Endodermal cell (in vitro differentiated cells): ENCODE results near the gene UBE2QL1. TPM values are rescaled to one million over a fixed set of nuclear protein-coding genes. Genes with fewer than 3 reads are reported as not detected.

Experiments used
- DNase-seq: peaks from one replicate; pipeline ENCODE4 v3.0.0-alpha.2; 2017
- H3K27ac ChIP-seq: 2 replicates; pipeline ENCODE4 v1.5.1; 2013; ENCODE audit warnings: mild to moderate bottlenecking, low read depth, low read length, moderate library complexity
- H3K27me3 ChIP-seq: 2 replicates; pipeline ENCODE4 v1.6.1; 2013; ENCODE audit warnings: mild to moderate bottlenecking, low read length, moderate library complexity; ENCODE audit not compliant: insufficient read depth, control insufficient read depth, poor library complexity, severe bottlenecking
- H3K36me3 ChIP-seq: 2 replicates; pipeline ENCODE4 v1.7.0; 2013; ENCODE audit warnings: mild to moderate bottlenecking, low read length, moderate library complexity; ENCODE audit not compliant: control insufficient read depth, insufficient read depth
- H3K4me1 ChIP-seq: one replicate; pipeline ENCODE4 v1.7.0; 2013; ENCODE audit warnings: low read length; ENCODE audit not compliant: control insufficient read depth, insufficient read depth
- H3K4me3 ChIP-seq: 2 replicates; pipeline ENCODE4 v1.5.1; 2013; ENCODE audit warnings: mild to moderate bottlenecking, low read length, moderate library complexity
- H3K9ac ChIP-seq: 2 replicates; pipeline ENCODE4 v1.6.1; 2013; ENCODE audit warnings: mild to moderate bottlenecking, low read length, moderate library complexity; ENCODE audit not compliant: poor library complexity, severe bottlenecking; ENCODE audit errors: extremely low read depth
- H3K9me3 ChIP-seq: 2 replicates; pipeline ENCODE4 v1.6.1; 2013; ENCODE audit warnings: mild to moderate bottlenecking, low read length, moderate library complexity; ENCODE audit not compliant: control insufficient read depth
- H3K27ac Mint-ChIP-seq: 2 replicates; pipeline ENCODE4 v1.8.0; 2020; ENCODE audit warnings: mixed read lengths
- H3K27me3 Mint-ChIP-seq: 2 replicates; pipeline ENCODE4 v1.8.0; 2021; ENCODE audit warnings: mild to moderate bottlenecking, mixed read lengths; ENCODE audit not compliant: insufficient read depth
- H3K36me3 Mint-ChIP-seq: 2 replicates; pipeline ENCODE4 v1.8.0; 2020; ENCODE audit warnings: low read depth, mixed read lengths
- H3K4me1 Mint-ChIP-seq: 2 replicates; pipeline ENCODE4 v1.8.0; 2020; ENCODE audit warnings: mixed read lengths
- H3K4me3 Mint-ChIP-seq: 2 replicates; pipeline ENCODE4 v1.8.0; 2020; ENCODE audit warnings: mild to moderate bottlenecking, moderate library complexity, mixed read lengths
- H3K9me3 Mint-ChIP-seq: 2 replicates; pipeline ENCODE4 v1.8.0; 2020; ENCODE audit warnings: mild to moderate bottlenecking, mixed read lengths
- CTCF ChIP-seq: fragments of 200-600 bp; sonication (generic); conservative IDR thresholded peaks from 2 replicates; pipeline ENCODE4 v1.5.0; 2021; ENCODE audit warnings: antibody characterized with exemption, mild to moderate bottlenecking
- WGBS, 2 experiments: methylation state at CpG; one replicate each; pipeline versions ENCODE4 v1.1.5 to v1.1.7; 2013; ENCODE audit warnings: missing lambda C conversion rate in 2 of 2, mixed read lengths in 1 of 2; ENCODE audit not compliant: insufficient coverage in 1 of 2, insufficient read length in 1 of 2; 5-methylcytosine and 5-hydroxymethylcytosine counted together
- total RNA-seq, 2 donors: library from RNA; stranded (reverse); fragmentation: NEBNext Ultra II Directional in 1 of 2; extraction: Animal tissue kit (Norgen Biotek cat#: 25700) in 1 of 2; gene quantifications; 2 replicates in 1 of 2; 3 replicates in 1 of 2; pipeline ENCODE4 v1.2.1, GENCODE V29; 2021

Gene UBE2QL1
- total RNA-seq, 2 donors from 2014 or later, result 0.11 TPM; not detected in 1

GRCh38 chr5:6468870-6469269, 20.2 kb downstream of the UBE2QL1 start:
- no peak overlapping the region for H3K4me3 ChIP-seq
- no peaks in the 10 kb centered on the region for H3K4me1 ChIP-seq
- H3K4me3 Mint-ChIP-seq, result no peak overlapping the region
- no peaks in the 10 kb centered on the region for H3K36me3 Mint-ChIP-seq
- H3K27ac ChIP-seq, result no peak overlapping the region
- H3K9me3 ChIP-seq, result no peaks in the 10 kb centered on the region
- H3K36me3 ChIP-seq, result no peaks in the 10 kb centered on the region
- no peaks in the 10 kb centered on the region for H3K4me1 Mint-ChIP-seq
- H3K27me3 ChIP-seq, result peaks cover 35% of the 10 kb centered on the region
- DNase-seq, result peak; percentile 15
- no peak overlapping the region for H3K9ac ChIP-seq
- no peak for TF ChIP-seq CTCF
- H3K27ac Mint-ChIP-seq, result no peak overlapping the region
- H3K9me3 Mint-ChIP-seq, result peaks cover 5% of the 10 kb centered on the region
- peaks cover 42% of the 10 kb centered on the region for H3K27me3 Mint-ChIP-seq
- 93 to 97% methylated on average over 8 of the region's 8 CpGs for WGBS, 2 experiments

GRCh38 chr5:6469836-6470235, 21.2 kb downstream of the UBE2QL1 start:
- Histone ChIP-seq H3K9ac (no peak overlapping the region), H3K27ac (no peak overlapping the region), H3K27me3 (peaks cover 44% of the 10 kb centered on the region), H3K4me1 (no peaks in the 10 kb centered on the region), H3K4me3 (no peak overlapping the region), H3K9me3 (no peaks in the 10 kb centered on the region), H3K36me3 (no peaks in the 10 kb centered on the region)
- peak; percentile 12 for DNase-seq
- Mint-ChIP-seq H3K4me3 (no peak overlapping the region), H3K36me3 (no peaks in the 10 kb centered on the region), H3K27me3 (peaks cover 40% of the 10 kb centered on the region), H3K9me3 (peaks cover 5% of the 10 kb centered on the region), H3K27ac (no peak overlapping the region), H3K4me1 (no peaks in the 10 kb centered on the region)
- WGBS, 2 experiments, result 94 to 96% methylated on average over 11 of the region's 11 CpGs
- no peak for TF ChIP-seq CTCF

GRCh38 chr5:6470672-6471071, 22.0 kb downstream of the UBE2QL1 start:
- Histone ChIP-seq H3K27ac (no peak overlapping the region), H3K36me3 (no peaks in the 10 kb centered on the region), H3K27me3 (peaks cover 45% of the 10 kb centered on the region), H3K4me3 (no peak overlapping the region), H3K9ac (no peak overlapping the region), H3K9me3 (no peaks in the 10 kb centered on the region), H3K4me1 (no peaks in the 10 kb centered on the region)
- peaks cover 5% of the 10 kb centered on the region for H3K9me3 Mint-ChIP-seq
- no peaks in the 10 kb centered on the region for H3K4me1 Mint-ChIP-seq
- DNase-seq, result no peak
- H3K27me3 Mint-ChIP-seq, result peaks cover 40% of the 10 kb centered on the region
- H3K27ac Mint-ChIP-seq, result no peak overlapping the region
- 60 to 87% methylated on average over 2 to 4 of the region's 4 CpGs for WGBS, 2 experiments
- no peaks in the 10 kb centered on the region for H3K36me3 Mint-ChIP-seq
- no peak overlapping the region for H3K4me3 Mint-ChIP-seq
- no peak for TF ChIP-seq CTCF
